Measurements from ENCODE around the gene PCNX3. TPM values are rescaled to one million over a fixed set of nuclear protein-coding genes. Genes with fewer than 3 reads are reported as not detected.

Gene PCNX3
- total and polyA plus RNA-seq, 2 donors (not counting 1 experiment from before 2014, with no cell fraction given), result 8.0 to 14.7 TPM

- H3K4me1 ChIP-seq (ENCODE audit: control insufficient read depth, extremely low read depth, insufficient read depth, low read length), result peaks cover 20% of the 10 kb centered on the region
- H3K4me2 ChIP-seq (ENCODE audit: extremely low read depth, insufficient read depth, low read length), result no peak overlapping the region
- peaks cover 4% of the 10 kb centered on the region for H3K79me2 ChIP-seq (ENCODE audit: control insufficient read depth, insufficient read depth, low read length)
- no peaks in the 10 kb centered on the region for H4K20me1 ChIP-seq (ENCODE audit: control insufficient read depth, extremely low read depth, insufficient read depth, low read length)
- DNase-seq (ENCODE audit: low read depth in 2 of 2), result no peak
- no peak overlapping the region for H3K9ac ChIP-seq (ENCODE audit: insufficient read depth, low read length)
- peaks cover 32% of the 10 kb centered on the region for H3K36me3 ChIP-seq (ENCODE audit: control insufficient read depth, insufficient read depth, low read length)
- H3K9me3 ChIP-seq (ENCODE audit: control insufficient read depth, insufficient read depth, low read depth, low read length), result no peaks in the 10 kb centered on the region
- no peak overlapping the region for H3K27ac ChIP-seq (ENCODE audit: insufficient read depth, low read length)
- no peak overlapping the region for H3K4me3 ChIP-seq (replicated peaks in 1 of 4; ENCODE audit: control extremely low read depth in 1 of 4, insufficient read depth in 1 of 4, low read depth in 3 of 4, low read length in 4 of 4)
- TF ChIP-seq EZH2 (IDR thresholded peaks at IDR 0.05; ENCODE audit: low read length, missing control alignments) (no peak), CTCF (conservative IDR thresholded peaks at IDR 0.05 in 1 of 2, IDR thresholded peaks at IDR 0.05 in 1 of 2; ENCODE audit: low read depth in 1 of 2, low read length in 2 of 2) (no peak)
- H3K27me3 ChIP-seq (ENCODE audit: control insufficient read depth, insufficient read depth, low read length), result no peaks in the 10 kb centered on the region
- no peak overlapping the region for H2AFZ ChIP-seq (ENCODE audit: low read length)
Measured at GRCh38 chr11:65642014-65642671, 26.6 kb downstream of the PCNX3 start.

GRCh38 chr11:65643971-65644370 is 28.4 kb downstream of the PCNX3 start:
- Histone ChIP-seq H4K20me1 (ENCODE audit: control insufficient read depth, extremely low read depth, insufficient read depth, low read length) (no peaks in the 10 kb centered on the region), H3K9ac (ENCODE audit: insufficient read depth, low read length) (no peak overlapping the region), H3K4me3 (replicated peaks in 1 of 4; ENCODE audit: control extremely low read depth in 1 of 4, insufficient read depth in 1 of 4, low read depth in 3 of 4, low read length in 4 of 4) (no peak overlapping the region), H3K4me2 (ENCODE audit: extremely low read depth, insufficient read depth, low read length) (no peak overlapping the region), H3K79me2 (ENCODE audit: control insufficient read depth, insufficient read depth, low read length) (peaks cover 4% of the 10 kb centered on the region), H3K36me3 (ENCODE audit: control insufficient read depth, insufficient read depth, low read length) (peaks cover 36% of the 10 kb centered on the region), H2AFZ (ENCODE audit: low read length) (no peak overlapping the region), H3K4me1 (ENCODE audit: control insufficient read depth, extremely low read depth, insufficient read depth, low read length) (peaks cover 11% of the 10 kb centered on the region), H3K27ac (ENCODE audit: insufficient read depth, low read length) (no peak overlapping the region), H3K9me3 (ENCODE audit: control insufficient read depth, insufficient read depth, low read depth, low read length) (no peaks in the 10 kb centered on the region), H3K27me3 (ENCODE audit: control insufficient read depth, insufficient read depth, low read length) (no peaks in the 10 kb centered on the region)
- TF ChIP-seq CTCF (conservative IDR thresholded peaks at IDR 0.05 in 1 of 2, IDR thresholded peaks at IDR 0.05 in 1 of 2; ENCODE audit: low read depth in 1 of 2, low read length in 2 of 2) (no peak), EZH2 (IDR thresholded peaks at IDR 0.05; ENCODE audit: low read length, missing control alignments) (no peak)
- DNase-seq (ENCODE audit: low read depth in 2 of 2), result peak in 1 of 2 donors; percentile 6

GRCh38 chr11:65644837-65645236 is 29.3 kb downstream of the PCNX3 start:
- H3K4me3 ChIP-seq (replicated peaks in 1 of 4; ENCODE audit: control extremely low read depth in 1 of 4, insufficient read depth in 1 of 4, low read depth in 3 of 4, low read length in 4 of 4), result no peak overlapping the region
- H3K9me3 ChIP-seq (ENCODE audit: control insufficient read depth, insufficient read depth, low read depth, low read length), result no peaks in the 10 kb centered on the region
- peaks cover 36% of the 10 kb centered on the region for H3K36me3 ChIP-seq (ENCODE audit: control insufficient read depth, insufficient read depth, low read length)
- DNase-seq (ENCODE audit: low read depth in 2 of 2), result no peak
- H3K27ac ChIP-seq (ENCODE audit: insufficient read depth, low read length), result no peak overlapping the region
- TF ChIP-seq CTCF (conservative IDR thresholded peaks at IDR 0.05 in 1 of 2, IDR thresholded peaks at IDR 0.05 in 1 of 2; ENCODE audit: low read depth in 1 of 2, low read length in 2 of 2) (no peak), EZH2 (IDR thresholded peaks at IDR 0.05; ENCODE audit: low read length, missing control alignments) (no peak)
- no peaks in the 10 kb centered on the region for H3K27me3 ChIP-seq (ENCODE audit: control insufficient read depth, insufficient read depth, low read length)
- no peak overlapping the region for H3K4me2 ChIP-seq (ENCODE audit: extremely low read depth, insufficient read depth, low read length)
- H3K4me1 ChIP-seq (ENCODE audit: control insufficient read depth, extremely low read depth, insufficient read depth, low read length), result peaks cover 9% of the 10 kb centered on the region
- no peak overlapping the region for H2AFZ ChIP-seq (ENCODE audit: low read length)
- no peak overlapping the region for H3K9ac ChIP-seq (ENCODE audit: insufficient read depth, low read length)
- H3K79me2 ChIP-seq (ENCODE audit: control insufficient read depth, insufficient read depth, low read length), result peaks cover 1% of the 10 kb centered on the region
- H4K20me1 ChIP-seq (ENCODE audit: control insufficient read depth, extremely low read depth, insufficient read depth, low read length), result no peaks in the 10 kb centered on the region
